ENCODE measurements around the gene LLGL2.

Gene LLGL2

DNA sequence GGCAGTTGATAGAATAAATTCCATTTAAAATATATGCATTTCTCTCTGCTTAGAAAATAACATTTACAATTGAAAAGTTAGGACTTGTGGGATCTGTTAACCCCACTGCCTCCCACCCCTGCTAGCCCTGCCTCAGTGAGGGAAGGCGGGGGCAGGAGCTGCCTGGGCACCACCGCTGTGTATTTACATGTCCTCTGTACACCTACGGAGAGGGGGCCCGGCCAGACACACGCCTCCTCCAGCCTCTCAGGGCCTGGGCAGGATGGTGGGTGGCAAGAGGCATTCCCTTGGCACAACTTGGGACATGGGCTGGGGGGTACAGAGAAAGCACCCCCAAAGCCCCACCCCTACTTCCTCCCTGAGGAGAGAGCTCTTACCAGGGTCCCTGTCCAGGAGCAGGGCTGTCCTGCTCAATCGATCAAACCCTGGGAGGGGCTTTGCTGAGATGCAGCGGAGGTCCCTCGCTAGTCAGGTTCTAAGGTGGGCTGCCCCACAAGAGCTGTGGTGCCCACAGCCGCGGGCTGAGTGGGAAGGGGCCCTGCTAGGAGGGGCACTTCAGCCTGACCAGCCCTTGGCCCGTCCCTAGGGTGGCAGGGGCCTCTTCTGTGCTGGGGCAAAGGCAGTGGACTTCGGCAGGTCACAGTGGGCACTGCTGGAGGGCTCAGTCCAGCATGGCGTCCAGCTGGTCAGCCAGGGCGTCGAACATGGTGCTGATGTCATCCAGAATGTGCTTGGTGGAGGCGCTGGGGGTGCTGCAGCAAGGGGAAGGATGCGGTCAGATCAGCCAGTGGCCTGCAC is 24.9 kb upstream of the LLGL2 start:
- DNase-seq, result no peak
- H3K36me3 ChIP-seq, result peaks cover 29 to 98% (median 80%) of the 10 kb centered on the region in 3 donors
- no peak overlapping the region for H3K4me3 ChIP-seq
- TF ChIP-seq, protein P1, sequence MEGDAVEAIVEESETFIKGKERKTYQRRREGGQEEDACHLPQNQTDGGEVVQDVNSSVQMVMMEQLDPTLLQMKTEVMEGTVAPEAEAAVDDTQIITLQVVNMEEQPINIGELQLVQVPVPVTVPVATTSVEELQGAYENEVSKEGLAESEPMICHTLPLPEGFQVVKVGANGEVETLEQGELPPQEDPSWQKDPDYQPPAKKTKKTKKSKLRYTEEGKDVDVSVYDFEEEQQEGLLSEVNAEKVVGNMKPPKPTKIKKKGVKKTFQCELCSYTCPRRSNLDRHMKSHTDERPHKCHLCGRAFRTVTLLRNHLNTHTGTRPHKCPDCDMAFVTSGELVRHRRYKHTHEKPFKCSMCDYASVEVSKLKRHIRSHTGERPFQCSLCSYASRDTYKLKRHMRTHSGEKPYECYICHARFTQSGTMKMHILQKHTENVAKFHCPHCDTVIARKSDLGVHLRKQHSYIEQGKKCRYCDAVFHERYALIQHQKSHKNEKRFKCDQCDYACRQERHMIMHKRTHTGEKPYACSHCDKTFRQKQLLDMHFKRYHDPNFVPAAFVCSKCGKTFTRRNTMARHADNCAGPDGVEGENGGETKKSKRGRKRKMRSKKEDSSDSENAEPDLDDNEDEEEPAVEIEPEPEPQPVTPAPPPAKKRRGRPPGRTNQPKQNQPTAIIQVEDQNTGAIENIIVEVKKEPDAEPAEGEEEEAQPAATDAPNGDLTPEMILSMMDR (IDR thresholded peaks at IDR 0.05), result no peak
- no peaks in the 10 kb centered on the region for H3K27me3 ChIP-seq
- H3K4me1 ChIP-seq, result peaks cover 0 to 37% (median 11%) of the 10 kb centered on the region in 4 donors
- peak overlapping the region; percentile 9 to 69 for H3K27ac ChIP-seq
- intact Hi-C loops (cut with DNase I; ENCODE audit: low total_unique reads), result no loop called here
- no peaks in the 10 kb centered on the region for H3K9me3 ChIP-seq

DNA sequence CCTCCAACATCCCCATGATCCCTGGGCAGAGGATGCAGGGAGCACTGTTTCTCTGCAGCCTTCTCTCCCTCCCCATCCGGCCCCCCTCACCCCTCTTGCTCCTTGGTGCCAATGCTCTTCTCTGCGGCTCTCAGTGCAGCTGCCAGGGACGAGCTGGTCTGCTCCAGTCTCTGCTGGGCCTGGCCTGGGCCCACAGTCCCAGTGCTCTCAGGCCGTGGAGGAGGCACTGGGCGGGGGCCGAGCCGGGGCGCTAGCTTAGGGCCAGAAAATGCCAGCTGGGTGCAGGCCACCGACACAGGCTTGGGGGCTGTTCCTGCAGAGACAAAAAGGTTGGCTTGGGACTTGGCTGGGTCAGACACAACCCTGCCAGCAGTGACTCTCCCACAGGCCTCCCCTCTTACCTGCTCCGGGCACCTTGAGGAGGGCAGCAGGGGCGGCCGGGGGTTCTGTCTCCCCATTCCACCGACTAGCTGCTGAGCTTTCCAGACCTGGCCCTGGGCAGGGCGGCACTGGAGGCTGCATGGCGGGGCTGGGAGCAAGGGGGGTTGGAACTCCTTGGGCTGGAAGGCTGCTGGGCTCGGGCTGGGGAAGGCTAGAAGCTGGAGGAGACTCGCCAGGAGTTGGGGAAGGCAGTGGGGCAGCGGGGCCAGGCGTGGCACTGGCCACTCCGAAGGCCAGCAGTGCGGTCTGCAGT is 24.0 kb upstream of the LLGL2 start:
- no peak for DNase-seq
- peaks cover 0 to 37% (median 11%) of the 10 kb centered on the region in 4 donors for H3K4me1 ChIP-seq
- no peak overlapping the region for H3K4me3 ChIP-seq
- peaks cover 30 to 98% (median 80%) of the 10 kb centered on the region in 3 donors for H3K36me3 ChIP-seq
- peak overlapping the region; percentile 69 to 73 for H3K27ac ChIP-seq
- no peaks in the 10 kb centered on the region for H3K9me3 ChIP-seq
- intact Hi-C loops (cut with DNase I; ENCODE audit: low total_unique reads), result no loop called here
- no peaks in the 10 kb centered on the region for H3K27me3 ChIP-seq
- TF ChIP-seq, protein P1 (IDR thresholded peaks at IDR 0.05), result no peak

DNA sequence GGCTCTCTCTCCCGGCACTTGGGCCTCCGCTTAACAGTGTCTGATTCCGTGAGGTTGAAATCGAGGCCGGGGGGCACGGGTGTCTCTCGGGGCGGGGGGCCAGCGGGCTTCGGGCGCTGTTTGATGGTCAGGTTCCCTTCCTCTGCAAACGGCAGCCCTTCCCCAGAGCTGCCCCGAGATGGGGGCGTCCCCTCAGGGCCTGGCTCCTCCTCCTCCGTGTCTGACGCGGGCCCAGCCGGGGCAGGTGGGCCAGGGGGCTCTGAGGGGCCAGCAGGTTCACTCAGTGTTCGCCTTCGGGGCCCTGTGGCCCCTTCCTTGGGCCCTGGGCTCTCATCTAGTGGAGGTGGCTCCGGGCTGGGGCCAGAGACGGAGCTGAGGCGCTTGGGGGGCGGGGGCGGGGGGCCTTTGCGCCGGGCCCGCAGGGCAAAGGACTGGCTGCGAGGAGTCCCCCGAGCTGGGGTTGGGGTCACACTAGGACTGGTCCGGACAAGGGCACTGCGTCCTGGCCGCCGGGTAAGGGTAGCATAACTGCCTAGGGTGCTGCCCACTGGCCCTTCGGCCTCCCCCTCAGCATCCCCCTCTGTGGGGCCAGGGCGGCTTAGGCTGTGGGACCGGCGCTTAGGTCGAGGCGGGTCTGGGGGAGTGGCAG is 23.3 kb upstream of the LLGL2 start:
- Histone ChIP-seq H3K27me3 (no peaks in the 10 kb centered on the region), H3K9me3 (no peaks in the 10 kb centered on the region), H3K4me3 (no peak overlapping the region), H3K36me3 (peaks cover 25 to 98% (median 80%) of the 10 kb centered on the region in 3 donors), H3K4me1 (peaks cover 0 to 37% (median 11%) of the 10 kb centered on the region in 4 donors), H3K27ac (peak overlapping the region; percentile 69 to 73)
- no peak for DNase-seq
- TF ChIP-seq, protein P1 (IDR thresholded peaks at IDR 0.05), result no peak
- intact Hi-C loops (cut with DNase I; ENCODE audit: low total_unique reads), result no loop called here

DNA sequence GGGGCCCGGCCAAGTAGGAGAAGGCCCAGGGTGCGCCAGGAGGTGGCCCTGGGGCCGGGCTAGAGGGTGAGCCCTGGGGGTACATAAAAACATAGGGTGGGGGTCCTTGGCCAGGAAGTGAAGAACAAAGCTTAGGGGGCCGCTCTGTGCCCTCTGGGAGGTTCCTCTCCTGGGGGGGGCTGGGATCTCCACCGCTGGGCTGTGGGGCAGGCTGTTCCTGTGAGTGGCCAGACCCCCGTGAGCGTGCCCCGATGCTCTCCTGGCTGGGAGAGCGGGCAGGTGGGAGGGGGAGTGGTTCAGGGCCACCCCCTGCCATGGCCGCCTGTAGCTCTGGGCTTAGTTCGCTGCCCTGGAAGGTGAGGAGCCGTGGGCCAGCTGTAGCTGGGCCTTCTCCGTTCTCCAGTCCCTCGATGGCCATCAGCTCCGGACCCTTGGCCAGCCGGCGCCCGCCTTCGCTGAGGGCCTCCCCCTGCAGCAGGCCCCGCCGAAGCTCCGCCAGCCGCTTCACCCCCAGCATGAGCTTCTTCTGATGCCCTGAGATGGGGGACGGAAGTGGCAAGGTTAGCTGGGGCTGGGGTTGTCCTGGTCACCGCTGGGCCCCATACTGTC is 22.7 kb upstream of the LLGL2 start:
- H3K36me3 ChIP-seq, result peaks cover 25 to 98% (median 74%) of the 10 kb centered on the region in 3 donors
- no peaks in the 10 kb centered on the region for H3K27me3 ChIP-seq
- DNase-seq, result no peak
- TF ChIP-seq, protein P1 (IDR thresholded peaks at IDR 0.05), result no peak
- intact Hi-C loops (cut with DNase I; ENCODE audit: low total_unique reads), result no loop called here
- no peaks in the 10 kb centered on the region for H3K9me3 ChIP-seq
- H3K4me1 ChIP-seq, result peaks cover 0 to 38% (median 11%) of the 10 kb centered on the region in 4 donors
- no peak overlapping the region for H3K4me3 ChIP-seq
- H3K27ac ChIP-seq, result peak overlapping the region in 1 of 2 donors; percentile 73

DNA sequence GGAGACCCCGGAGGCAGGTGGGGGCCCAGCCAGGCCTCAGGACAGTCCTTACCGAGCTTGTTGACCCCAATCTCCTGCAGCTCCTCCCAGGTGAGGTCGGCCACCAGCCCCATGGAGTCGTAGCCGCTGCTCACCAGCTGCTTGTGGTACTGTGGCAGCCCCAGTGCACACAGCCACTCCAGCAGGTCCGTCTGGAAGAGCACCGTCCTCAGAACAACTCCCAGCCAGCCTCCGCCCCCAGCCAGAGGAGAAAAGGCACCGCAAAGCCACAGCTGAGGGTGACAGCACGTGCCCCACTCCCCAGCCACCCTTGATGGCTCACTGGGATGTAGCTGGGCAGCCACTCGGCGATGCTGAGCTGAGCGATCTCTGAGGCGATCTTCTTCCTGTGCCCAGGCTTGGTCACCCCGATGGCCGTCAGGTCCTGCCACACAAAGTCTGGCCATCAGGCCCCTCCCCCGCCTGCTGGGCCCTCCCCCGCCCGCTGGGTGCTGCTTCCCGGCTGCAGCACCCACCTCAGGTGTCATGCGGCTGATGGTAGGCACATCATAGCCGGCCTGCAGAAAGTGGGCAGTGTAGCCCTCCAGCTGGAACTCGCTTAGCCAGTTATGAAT is 22.1 kb upstream of the LLGL2 start:
- peak in 1 of 2 donors; percentile 62 for DNase-seq
- H3K27me3 ChIP-seq, result no peaks in the 10 kb centered on the region
- intact Hi-C loops (cut with DNase I; ENCODE audit: low total_unique reads), result no loop called here
- no peak overlapping the region for H3K27ac ChIP-seq
- TF ChIP-seq, protein P1 (IDR thresholded peaks at IDR 0.05), result no peak
- peaks cover 22 to 98% (median 69%) of the 10 kb centered on the region in 3 donors for H3K36me3 ChIP-seq
- H3K4me1 ChIP-seq, result peaks cover 0 to 40% (median 16%) of the 10 kb centered on the region in 4 donors
- no peaks in the 10 kb centered on the region for H3K9me3 ChIP-seq
- H3K4me3 ChIP-seq, result no peak overlapping the region
